ENCODE data around the gene PDZRN4.

PDZRN4 gene

DNA sequence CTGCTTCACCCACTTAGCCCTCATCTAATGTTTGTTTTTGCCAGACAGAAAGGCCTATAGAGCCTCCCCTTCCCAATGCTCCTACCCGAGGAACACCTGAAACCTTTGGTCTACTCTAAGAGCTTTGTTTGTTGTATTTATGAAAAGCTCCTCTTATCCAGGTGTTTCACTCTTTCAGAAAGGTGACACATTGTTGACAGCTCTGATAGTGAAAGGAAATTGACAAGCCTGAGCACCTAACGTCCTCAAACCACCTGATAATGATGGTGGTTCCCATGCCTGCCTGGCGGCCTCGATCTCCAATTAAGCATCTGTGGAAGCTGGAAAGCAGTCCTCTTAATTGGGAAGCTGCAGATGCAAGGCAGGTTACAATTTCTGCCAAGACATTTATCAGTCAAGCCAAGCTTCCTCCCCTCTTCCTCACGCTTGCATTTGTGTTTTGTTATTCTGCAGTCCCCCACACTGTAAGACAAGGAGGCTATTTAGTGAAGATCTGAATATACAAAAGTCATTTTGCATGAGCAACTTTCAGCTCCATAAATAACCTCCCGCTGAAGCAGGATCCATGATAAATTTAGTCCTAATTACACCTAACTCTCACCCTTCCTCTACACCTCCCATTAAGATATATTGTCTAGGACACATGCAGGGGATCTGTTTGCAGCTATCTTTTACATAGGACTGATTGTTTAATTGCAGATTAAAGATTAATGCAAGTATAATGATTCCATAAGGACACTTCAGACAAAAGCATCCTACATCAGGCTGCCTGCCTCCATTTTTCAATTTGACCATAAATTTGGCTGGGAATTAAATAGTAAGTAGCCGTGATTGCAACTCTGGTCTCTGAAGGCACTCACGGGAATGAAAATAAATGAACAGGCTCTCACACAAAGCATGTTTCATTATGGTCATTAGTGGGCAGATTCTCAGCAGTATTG, 288.6 kb downstream of the PDZRN4 start:
- TF ChIP-seq, protein P1, sequence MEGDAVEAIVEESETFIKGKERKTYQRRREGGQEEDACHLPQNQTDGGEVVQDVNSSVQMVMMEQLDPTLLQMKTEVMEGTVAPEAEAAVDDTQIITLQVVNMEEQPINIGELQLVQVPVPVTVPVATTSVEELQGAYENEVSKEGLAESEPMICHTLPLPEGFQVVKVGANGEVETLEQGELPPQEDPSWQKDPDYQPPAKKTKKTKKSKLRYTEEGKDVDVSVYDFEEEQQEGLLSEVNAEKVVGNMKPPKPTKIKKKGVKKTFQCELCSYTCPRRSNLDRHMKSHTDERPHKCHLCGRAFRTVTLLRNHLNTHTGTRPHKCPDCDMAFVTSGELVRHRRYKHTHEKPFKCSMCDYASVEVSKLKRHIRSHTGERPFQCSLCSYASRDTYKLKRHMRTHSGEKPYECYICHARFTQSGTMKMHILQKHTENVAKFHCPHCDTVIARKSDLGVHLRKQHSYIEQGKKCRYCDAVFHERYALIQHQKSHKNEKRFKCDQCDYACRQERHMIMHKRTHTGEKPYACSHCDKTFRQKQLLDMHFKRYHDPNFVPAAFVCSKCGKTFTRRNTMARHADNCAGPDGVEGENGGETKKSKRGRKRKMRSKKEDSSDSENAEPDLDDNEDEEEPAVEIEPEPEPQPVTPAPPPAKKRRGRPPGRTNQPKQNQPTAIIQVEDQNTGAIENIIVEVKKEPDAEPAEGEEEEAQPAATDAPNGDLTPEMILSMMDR (IDR thresholded peaks at IDR 0.05): no peak

DNA sequence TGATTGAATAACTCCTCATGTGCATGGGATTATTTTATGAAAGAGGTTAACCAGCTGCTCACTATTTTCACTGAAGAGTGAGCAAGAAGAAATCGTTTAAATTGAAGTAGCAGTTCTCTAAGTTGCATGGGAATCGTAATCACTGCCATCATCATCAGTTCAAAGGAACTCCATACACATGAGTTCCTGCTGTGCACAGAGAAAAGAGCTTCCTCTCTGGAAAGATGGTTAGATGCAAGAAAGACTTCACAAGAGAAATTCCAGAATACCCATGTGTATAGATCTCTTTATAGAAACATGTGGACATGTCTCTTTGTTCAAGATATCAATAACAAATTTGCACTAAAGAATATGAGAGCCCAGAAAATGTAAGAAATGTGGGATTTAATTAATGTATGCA, 291.3 kb downstream of the PDZRN4 start:
- TF ChIP-seq, protein P1 (IDR thresholded peaks at IDR 0.05): no peak

DNA sequence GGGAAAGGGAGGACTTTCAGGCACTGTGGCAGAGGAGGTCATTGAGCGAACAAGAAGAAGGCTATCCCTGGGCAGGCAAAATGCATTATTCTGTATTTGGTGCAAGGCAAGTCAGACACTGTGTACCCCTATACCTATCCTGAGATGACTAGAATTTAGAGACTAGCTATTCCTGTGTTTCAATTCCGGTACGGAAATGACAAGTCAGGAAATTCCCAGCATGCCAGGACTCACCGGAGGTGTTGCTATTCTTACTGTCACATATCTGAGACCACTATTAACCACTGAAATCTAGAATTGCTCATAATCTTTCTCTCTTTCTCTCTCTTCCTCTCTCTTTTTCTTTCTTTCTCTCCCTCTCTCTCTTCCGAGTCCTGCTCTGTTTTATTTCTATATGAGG, 297.1 kb downstream of the PDZRN4 start:
- TF ChIP-seq, protein P1 (IDR thresholded peaks at IDR 0.05): no peak

DNA sequence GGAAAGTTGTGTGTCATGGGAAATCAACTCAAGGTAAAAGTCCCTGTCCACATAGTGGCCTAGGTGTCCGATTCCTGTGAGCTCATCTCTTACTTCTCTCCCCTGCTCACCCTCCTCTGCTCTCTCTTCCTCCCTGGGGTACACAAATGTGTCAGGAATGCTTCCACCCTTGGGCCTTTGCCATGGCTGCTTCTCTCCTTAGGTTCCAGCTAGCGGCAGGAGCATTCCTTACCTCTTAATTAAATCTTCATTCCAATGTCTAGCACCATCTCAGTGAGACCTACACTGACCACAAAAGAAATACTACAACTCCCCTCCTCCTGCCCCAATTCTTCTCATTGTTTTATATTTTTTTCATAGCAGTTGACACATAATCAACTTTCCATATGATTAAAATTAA, 298.6 kb downstream of the PDZRN4 start:
- TF ChIP-seq, protein P1 (IDR thresholded peaks at IDR 0.05): no peak

DNA sequence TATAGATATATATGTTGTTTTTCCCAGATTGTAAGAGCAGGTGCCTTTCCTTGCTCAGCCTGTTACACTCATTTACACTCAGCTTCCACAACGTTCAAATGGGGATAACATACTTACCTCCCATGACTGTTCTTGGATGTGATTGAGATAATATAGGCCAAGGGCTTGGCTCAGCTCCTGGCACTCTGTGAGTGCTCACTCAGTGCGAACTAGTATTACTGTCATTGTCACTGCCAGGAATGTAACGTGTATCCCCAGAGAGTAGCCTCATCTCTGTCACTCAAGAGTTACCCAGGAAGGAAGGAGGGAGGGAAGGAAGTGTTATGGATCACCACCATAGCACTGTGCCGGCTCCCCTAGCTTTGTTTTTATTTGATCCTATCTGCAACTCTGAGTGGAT, 307.9 kb downstream of the PDZRN4 start:
- TF ChIP-seq, protein P1 (IDR thresholded peaks at IDR 0.05): no peak

DNA sequence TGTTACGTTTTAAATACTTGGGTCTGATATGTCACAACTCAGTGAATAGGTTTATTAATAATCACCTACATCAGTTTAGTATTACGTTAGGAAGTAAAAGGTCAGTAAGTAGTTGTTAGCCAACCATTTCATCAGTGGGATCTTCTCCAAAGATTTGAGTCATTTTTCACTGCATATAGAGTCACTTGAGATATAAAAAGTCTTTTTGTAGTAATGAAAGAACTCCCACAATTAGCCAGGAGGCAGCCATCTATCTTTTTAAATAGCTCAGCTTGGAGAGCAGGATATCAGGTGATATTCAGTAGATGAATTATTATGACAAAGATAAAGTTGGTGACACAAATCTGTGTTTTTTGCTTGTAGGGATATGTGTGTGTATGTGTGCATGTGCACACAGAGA, 309.3 kb downstream of the PDZRN4 start:
- TF ChIP-seq, protein P1 (IDR thresholded peaks at IDR 0.05): no peak

DNA sequence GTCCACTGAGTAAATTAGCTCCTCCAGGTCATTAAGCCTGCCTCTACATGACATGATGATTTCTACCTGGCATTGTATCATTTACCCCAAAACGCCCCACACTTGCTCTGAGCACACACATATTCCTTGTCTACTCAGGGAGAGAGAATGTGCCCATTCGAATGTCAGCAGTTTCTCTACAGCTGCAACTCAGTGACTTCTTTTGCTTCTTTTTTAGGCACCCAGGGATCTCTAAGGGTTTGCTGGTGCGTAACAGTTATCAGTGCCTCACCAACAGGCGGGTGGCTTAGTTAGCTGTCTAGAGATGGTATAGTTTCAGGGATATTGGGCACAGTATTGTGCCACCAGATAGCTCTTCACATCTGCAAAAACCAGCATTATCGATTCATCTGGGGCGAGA, 316.9 kb downstream of the PDZRN4 start:
- TF ChIP-seq, protein P1 (IDR thresholded peaks at IDR 0.05): no peak

All from LNCAP (cell line).